Esophagus squamous epithelium (tissue), 5 donors: Measurements from ENCODE around the gene NUMBL. TPM values are rescaled to one million over a fixed set of nuclear protein-coding genes. Genes with fewer than 3 reads are reported as not detected.

Source experiments
- DNase-seq: peaks from one replicate; lab custom pipeline; 2025; lab: John Stamatoyannopoulos, UW
- H3K27ac ChIP-seq, 4 donors: fragments of 200-600 bp; sonication (generic); one replicate each; pipeline ENCODE4 v1.5.1; 2016 to 2019; ENCODE audit warnings: mild to moderate bottlenecking in 1 of 4
- H3K27me3 ChIP-seq, 4 donors: fragments of 200-600 bp; sonication (generic); 1 replicate in 3 of 4; 2 replicates in 1 of 4; pipeline versions ENCODE4 v1.5.1 to v1.6.0; 2017 to 2021; ENCODE audit warnings: antibody characterized with exemption in 1 of 4
- H3K36me3 ChIP-seq, 3 donors: fragments of 200-600 bp; sonication (generic); one replicate each; pipeline ENCODE4 v1.5.1; 2016 to 2019
- H3K4me1 ChIP-seq, 3 donors: fragments of 200-600 bp; sonication (generic); one replicate each; pipeline ENCODE4 v1.5.1; 2017 to 2019
- H3K4me3 ChIP-seq, 4 donors: fragments of 200-600 bp; sonication (generic); 1 replicate in 3 of 4; 2 replicates in 1 of 4; pipeline ENCODE4 v1.5.1; 2016 to 2019; ENCODE audit warnings: mild to moderate bottlenecking in 2 of 4, moderate library complexity in 1 of 4
- H3K9me3 ChIP-seq, 3 donors: fragments of 200-600 bp; sonication (generic); one replicate each; pipeline ENCODE4 v1.5.1; 2016 to 2019
- POLR2A ChIP-seq, 4 donors: fragments of 450-650 bp; IDR thresholded peaks; one replicate each; pipeline ENCODE4 v1.6.1; 2017; ENCODE audit warnings: antibody characterized with exemption in 4 of 4, mild to moderate bottlenecking in 4 of 4, moderate library complexity in 3 of 4
- WGBS, 2 donors: methylation state at CpG; one replicate each; pipeline ENCODE4 v1.1.5; 2018; 5-methylcytosine and 5-hydroxymethylcytosine counted together
- intact Hi-C: fragments of 100-400 bp; cut with DNase I; formaldehyde crosslinking; loops from one replicate; pipeline ENCODE4 v1.15.0; 2022
- total RNA-seq, 4 donors: library from RNA; depleted of rRNA; stranded (reverse); fragments of >200 nt; gene quantifications; one replicate each; pipeline ENCODE4 v1.1.0, GENCODE V29; 2016
- TF ChIP-seq, protein P1 (sequence below), 6 experiments: fragments of 450-650 bp in 4 of 6; fragments of 200-600 bp in 2 of 6; sonication (generic) in 2 of 6; IDR thresholded peaks; one replicate each; pipeline ENCODE4 v1.5.1; 2016 to 2019; ENCODE audit warnings: antibody characterized with exemption in 6 of 6, mild to moderate bottlenecking in 4 of 6, moderate library complexity in 4 of 6
- donor health status: DM: yes; HTN: yes; CAD: no.

NUMBL gene
- total RNA-seq, 4 donors from 2014 or later = 11.2 to 20.8 (median 15.8) TPM

DNA sequence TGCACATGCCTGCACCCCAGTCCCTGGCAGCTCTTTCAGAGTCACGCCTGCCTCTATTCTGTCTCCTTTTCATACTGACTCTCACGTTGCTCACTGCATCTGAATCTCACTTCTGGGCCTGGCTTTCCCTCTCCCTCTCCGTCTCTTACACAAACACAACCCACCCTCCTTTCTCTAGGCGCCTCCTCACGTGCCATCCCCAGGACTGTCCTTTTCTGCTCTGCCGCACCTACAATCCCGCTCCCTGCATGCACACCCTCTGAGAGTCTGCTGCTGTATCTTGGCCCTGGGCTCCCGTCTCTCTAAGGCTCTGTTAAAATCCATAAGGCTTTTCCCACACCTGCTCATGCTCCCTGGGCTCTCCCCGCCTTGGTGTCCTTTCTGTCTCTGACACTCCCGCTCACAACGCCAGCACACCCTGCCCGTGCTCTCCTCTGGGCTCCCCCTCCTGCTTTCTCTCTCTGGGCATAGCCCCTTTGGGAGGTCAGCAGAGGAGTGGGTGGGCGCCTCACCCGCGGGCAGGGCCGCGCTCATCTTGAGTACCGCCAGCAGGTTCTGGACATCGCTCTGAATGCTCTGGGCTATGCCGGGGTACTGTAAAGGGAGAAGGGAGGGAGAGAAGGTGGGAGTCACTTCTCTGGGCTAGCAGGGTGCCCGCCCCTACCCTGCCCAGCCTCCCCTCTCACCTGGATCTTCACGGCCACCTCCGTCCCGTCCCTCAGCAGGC, 12.7 kb upstream of the NUMBL start:
- no peaks in the 10 kb centered on the region for H3K27me3 ChIP-seq
- no peak for DNase-seq
- no peak overlapping the region for H3K4me3 ChIP-seq
- no peak for TF ChIP-seq POLR2A (IDR thresholded peaks at IDR 0.05)
- TF ChIP-seq, protein P1, sequence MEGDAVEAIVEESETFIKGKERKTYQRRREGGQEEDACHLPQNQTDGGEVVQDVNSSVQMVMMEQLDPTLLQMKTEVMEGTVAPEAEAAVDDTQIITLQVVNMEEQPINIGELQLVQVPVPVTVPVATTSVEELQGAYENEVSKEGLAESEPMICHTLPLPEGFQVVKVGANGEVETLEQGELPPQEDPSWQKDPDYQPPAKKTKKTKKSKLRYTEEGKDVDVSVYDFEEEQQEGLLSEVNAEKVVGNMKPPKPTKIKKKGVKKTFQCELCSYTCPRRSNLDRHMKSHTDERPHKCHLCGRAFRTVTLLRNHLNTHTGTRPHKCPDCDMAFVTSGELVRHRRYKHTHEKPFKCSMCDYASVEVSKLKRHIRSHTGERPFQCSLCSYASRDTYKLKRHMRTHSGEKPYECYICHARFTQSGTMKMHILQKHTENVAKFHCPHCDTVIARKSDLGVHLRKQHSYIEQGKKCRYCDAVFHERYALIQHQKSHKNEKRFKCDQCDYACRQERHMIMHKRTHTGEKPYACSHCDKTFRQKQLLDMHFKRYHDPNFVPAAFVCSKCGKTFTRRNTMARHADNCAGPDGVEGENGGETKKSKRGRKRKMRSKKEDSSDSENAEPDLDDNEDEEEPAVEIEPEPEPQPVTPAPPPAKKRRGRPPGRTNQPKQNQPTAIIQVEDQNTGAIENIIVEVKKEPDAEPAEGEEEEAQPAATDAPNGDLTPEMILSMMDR (IDR thresholded peaks at IDR 0.05) = no peak
- H3K4me1 ChIP-seq = no peaks in the 10 kb centered on the region
- peaks cover 19 to 100% (median 21%) of the 10 kb centered on the region in 3 donors for H3K36me3 ChIP-seq
- 88 to 92% methylated on average over 15 to 19 of the region's 24 CpGs for WGBS, 2 donors
- H3K27ac ChIP-seq = no peak overlapping the region
- intact Hi-C loops = no loop called here
- no peaks in the 10 kb centered on the region for H3K9me3 ChIP-seq

DNA sequence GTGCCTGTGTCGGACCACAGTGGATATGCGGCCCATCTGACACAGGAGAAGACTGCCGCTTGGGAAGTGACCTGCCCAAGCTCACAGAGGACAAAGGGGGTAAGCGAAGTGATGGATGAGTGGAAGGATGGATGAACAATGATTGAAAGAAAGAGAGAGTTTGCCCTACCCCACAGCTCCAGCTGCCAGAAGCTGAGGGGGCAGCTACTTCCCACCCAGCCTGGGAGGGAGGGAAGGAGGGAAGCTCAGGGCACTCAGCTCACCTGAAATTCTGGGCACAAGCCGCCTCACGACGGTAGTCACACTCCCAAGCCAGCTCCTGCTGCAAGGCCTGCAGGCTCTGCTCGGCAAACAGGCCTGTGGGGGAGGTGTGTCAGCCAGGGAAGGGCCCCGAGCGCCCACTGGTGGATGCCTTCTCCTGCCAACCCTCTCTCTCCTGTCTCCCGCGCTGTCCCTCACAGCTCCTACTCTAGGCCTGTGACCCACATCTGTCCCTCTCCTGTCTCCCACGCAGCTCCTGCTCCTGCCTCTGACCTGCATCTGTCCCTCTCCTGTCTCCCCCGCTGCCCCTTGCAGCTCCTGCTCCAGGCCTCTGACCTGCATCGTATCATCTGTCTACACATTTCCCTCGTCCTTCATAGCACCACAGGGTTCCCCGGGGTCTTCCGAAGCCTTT, 12.0 kb upstream of the NUMBL start:
- Histone ChIP-seq H3K9me3 (no peaks in the 10 kb centered on the region), H3K4me1 (no peaks in the 10 kb centered on the region), H3K27ac (no peak overlapping the region), H3K4me3 (no peak overlapping the region), H3K36me3 (peaks cover 18 to 95% (median 21%) of the 10 kb centered on the region in 3 donors), H3K27me3 (no peaks in the 10 kb centered on the region)
- intact Hi-C loops = no loop called here
- TF ChIP-seq, protein P1 (IDR thresholded peaks at IDR 0.05) = peak in 3 of 6 experiments; percentile 18 to 49 (median 25)
- TF ChIP-seq POLR2A (IDR thresholded peaks at IDR 0.05) = no peak
- DNase-seq = no peak
- 69 to 74% methylated on average over 18 of the region's 18 CpGs for WGBS, 2 donors

DNA sequence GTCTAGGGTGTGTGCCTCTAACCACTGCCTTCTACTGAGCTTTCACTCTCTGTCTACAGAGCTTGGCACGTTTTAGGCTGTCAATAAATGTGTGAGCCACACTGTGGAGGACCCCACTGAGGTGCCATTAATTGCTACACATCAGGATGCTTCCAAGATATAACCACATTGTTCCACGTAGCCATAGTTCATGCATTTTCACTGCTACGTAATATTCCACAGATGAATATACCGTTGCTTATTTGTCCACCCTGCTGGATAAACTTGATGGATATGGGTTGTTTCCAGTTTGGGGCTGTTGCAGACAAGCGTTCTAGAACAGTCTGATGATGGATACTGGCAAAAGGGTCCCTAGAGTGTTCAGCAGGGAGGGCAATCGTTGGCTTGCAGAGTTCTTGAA, 11.3 kb upstream of the NUMBL start:
- Histone ChIP-seq H3K9me3 (no peaks in the 10 kb centered on the region), H3K27me3 (no peaks in the 10 kb centered on the region), H3K27ac (no peak overlapping the region), H3K4me1 (no peaks in the 10 kb centered on the region), H3K4me3 (no peak overlapping the region), H3K36me3 (peaks cover 18 to 95% (median 21%) of the 10 kb centered on the region in 3 donors)
- intact Hi-C loops = no loop called here
- 93 to 96% methylated on average over 6 of the region's 6 CpGs for WGBS, 2 donors
- no peak for DNase-seq
- no peak for TF ChIP-seq POLR2A (IDR thresholded peaks at IDR 0.05)
- TF ChIP-seq, protein P1 (IDR thresholded peaks at IDR 0.05) = no peak

DNA sequence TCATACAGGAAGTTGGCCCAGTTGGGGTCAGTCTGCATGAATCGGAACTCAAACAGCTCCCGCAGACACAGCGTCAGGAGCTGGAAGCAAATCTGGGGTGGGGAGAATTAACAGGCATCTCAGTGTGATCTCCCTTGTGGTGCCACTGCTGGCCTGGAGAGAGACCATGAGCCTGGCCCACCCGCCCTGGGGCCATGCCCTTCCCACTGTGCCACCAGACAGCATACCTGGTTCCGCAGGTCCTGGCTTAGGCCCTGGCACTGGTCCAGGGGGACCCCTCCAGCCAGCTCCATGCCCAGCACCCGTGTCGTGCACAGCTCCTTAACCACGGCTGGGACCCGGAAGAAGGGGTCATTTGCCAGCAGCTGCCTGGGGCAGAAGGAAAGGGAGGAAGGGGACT, 9.6 kb upstream of the NUMBL start:
- intact Hi-C loops = no loop called here
- no peak overlapping the region for H3K4me3 ChIP-seq
- no peaks in the 10 kb centered on the region for H3K27me3 ChIP-seq
- no peak for DNase-seq
- H3K4me1 ChIP-seq = no peaks in the 10 kb centered on the region
- peaks cover 18 to 93% (median 20%) of the 10 kb centered on the region in 3 donors for H3K36me3 ChIP-seq
- H3K27ac ChIP-seq = no peak overlapping the region
- no peaks in the 10 kb centered on the region for H3K9me3 ChIP-seq
- no peak for TF ChIP-seq POLR2A (IDR thresholded peaks at IDR 0.05)
- TF ChIP-seq, protein P1 (IDR thresholded peaks at IDR 0.05) = no peak
- WGBS, 2 donors = 93 to 100% methylated on average over 3 to 6 of the region's 9 CpGs

DNA sequence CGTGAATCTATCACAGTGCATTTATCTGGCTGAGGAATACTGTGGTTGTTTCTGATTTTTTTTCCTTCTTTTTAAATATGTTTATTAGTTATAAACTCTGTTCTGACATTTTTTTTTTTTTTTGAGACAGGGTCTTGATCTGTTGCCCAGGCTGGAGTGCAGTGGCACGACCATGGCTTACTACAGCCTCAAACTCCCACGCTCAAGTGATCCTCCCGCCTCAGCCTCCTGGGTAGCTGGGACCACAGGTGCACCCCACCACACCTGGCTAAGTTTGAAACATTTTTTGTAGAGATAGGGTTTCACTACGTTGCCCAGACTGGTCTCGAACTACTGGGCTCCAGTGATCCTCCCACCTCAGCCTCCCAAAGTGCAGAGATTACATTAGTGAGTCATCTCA, 6.6 kb upstream of the NUMBL start:
- TF ChIP-seq, protein P1 (IDR thresholded peaks at IDR 0.05) = no peak
- no peak for TF ChIP-seq POLR2A (IDR thresholded peaks at IDR 0.05)
- intact Hi-C loops = no loop called here
- Histone ChIP-seq H3K4me1 (no peaks in the 10 kb centered on the region), H3K27ac (no peak overlapping the region), H3K36me3 (peaks cover 0 to 93% (median 6%) of the 10 kb centered on the region in 3 donors), H3K9me3 (no peaks in the 10 kb centered on the region), H3K27me3 (no peaks in the 10 kb centered on the region), H3K4me3 (no peak overlapping the region)
- no peak for DNase-seq
- 94 to 97% methylated on average over 6 of the region's 6 CpGs for WGBS, 2 donors
